Thyroid gland (tissue), 4 donors: ENCODE measurements around the gene STK4.

Experiments
- CTCF ChIP-seq, 6 experiments: fragments of 200-600 bp in 3 of 6; fragments of 450-650 bp in 3 of 6; sonication (generic) in 3 of 6; IDR thresholded peaks; one replicate each; pipeline ENCODE4 v1.5.1; 2016 to 2019; ENCODE audit warnings: antibody characterized with exemption in 6 of 6, mild to moderate bottlenecking in 2 of 6, inconsistent platforms in 1 of 6, moderate library complexity in 1 of 6
- POLR2A ChIP-seq, 2 donors: fragments of 450-650 bp; IDR thresholded peaks; one replicate each; pipeline ENCODE4 v1.6.1; 2017; ENCODE audit warnings: antibody characterized with exemption in 2 of 2, mild to moderate bottlenecking in 2 of 2, moderate library complexity in 1 of 2

- TF ChIP-seq CTCF (IDR thresholded peaks at IDR 0.05) (no peak), POLR2A (IDR thresholded peaks at IDR 0.05) (no peak)
Observed at GRCh38 chr20:45119556-45120266, 153.4 kb downstream of the STK4 start.
